HCT116 (cell line): Measurements from ENCODE around the gene ABRACL.

ENCODE experiments used
- POLR2A ChIP-seq: IDR thresholded peaks from 2 replicates; pipeline ENCODE4 v1.7.0; 2011; ENCODE audit warnings: borderline replicate concordance; ENCODE audit not compliant: insufficient read depth, insufficient read length; ENCODE audit errors: extremely low read depth
- TF ChIP-seq, protein P1 (sequence below), 3 experiments: fragments of 200-600 bp in 1 of 3; sonication (generic) in 1 of 3; IDR thresholded peaks in 2 of 3; conservative IDR thresholded peaks in 1 of 3; 2 replicates each; pipeline ENCODE4 v1.5.1; 2012 to 2017; ENCODE audit warnings: low read depth in 2 of 3, low read length in 2 of 3, antibody characterized with exemption in 1 of 3, borderline replicate concordance in 1 of 3, control low read depth in 1 of 3, mild to moderate bottlenecking in 1 of 3, mixed read lengths in 1 of 3, mixed run types in 1 of 3, moderate library complexity in 1 of 3; ENCODE audit not compliant: insufficient read depth in 1 of 3

DNA sequence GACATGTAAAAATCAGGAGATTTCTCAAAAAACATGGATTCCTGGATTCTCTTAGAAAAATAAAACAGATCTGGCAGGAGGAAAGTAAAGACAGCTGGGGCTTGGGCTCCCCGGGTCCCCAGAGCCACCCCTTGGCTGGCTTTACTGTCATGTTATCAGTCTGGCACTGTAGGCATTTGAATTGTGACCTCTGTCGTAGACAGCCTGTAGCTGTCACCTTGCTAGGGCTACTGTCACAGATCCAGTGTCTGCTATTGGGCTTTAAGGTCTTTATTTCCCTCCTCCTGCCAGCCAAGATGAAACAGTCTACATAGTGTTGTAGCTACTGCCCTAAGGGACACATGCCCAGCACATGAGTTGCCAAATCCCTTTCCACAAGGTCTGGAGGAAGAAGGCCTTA is 37.5 kb downstream of the ABRACL start:
- no peak for TF ChIP-seq POLR2A
- TF ChIP-seq, protein P1, sequence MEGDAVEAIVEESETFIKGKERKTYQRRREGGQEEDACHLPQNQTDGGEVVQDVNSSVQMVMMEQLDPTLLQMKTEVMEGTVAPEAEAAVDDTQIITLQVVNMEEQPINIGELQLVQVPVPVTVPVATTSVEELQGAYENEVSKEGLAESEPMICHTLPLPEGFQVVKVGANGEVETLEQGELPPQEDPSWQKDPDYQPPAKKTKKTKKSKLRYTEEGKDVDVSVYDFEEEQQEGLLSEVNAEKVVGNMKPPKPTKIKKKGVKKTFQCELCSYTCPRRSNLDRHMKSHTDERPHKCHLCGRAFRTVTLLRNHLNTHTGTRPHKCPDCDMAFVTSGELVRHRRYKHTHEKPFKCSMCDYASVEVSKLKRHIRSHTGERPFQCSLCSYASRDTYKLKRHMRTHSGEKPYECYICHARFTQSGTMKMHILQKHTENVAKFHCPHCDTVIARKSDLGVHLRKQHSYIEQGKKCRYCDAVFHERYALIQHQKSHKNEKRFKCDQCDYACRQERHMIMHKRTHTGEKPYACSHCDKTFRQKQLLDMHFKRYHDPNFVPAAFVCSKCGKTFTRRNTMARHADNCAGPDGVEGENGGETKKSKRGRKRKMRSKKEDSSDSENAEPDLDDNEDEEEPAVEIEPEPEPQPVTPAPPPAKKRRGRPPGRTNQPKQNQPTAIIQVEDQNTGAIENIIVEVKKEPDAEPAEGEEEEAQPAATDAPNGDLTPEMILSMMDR (IDR thresholded peaks at IDR 0.05 in 2 of 3, conservative IDR thresholded peaks at IDR 0.05 in 1 of 3; ENCODE audit: borderline replicate concordance in 1 of 3, insufficient read depth in 1 of 3, low read depth in 2 of 3, low read length in 2 of 3): no peak
